ENCODE data around the gene TMEM108. TPM values are rescaled to one million over a fixed set of nuclear protein-coding genes. Genes with fewer than 3 reads are reported as not detected.

TMEM108 gene
- polyA plus RNA-seq, 1 experiment: 0.63 TPM

GRCh38 chr3:133197619-133198018, 159.4 kb downstream of the TMEM108 start:
- no peak for DNase-seq (ENCODE audit: low read depth, low spot score)
- Histone ChIP-seq H3K27ac (ENCODE audit: low read depth, low read length) (no peak overlapping the region), H3K4me3 (ENCODE audit: low read depth, low read length) (no peak overlapping the region), H3K9me3 (ENCODE audit: control insufficient read depth, insufficient read depth, low read length) (no peaks in the 10 kb centered on the region), H3K27me3 (ENCODE audit: control insufficient read depth, insufficient read depth, low read length) (no peaks in the 10 kb centered on the region)
- TF ChIP-seq CTCF (IDR thresholded peaks at IDR 0.05; ENCODE audit: low read depth, low read length): no peak
- CTCF ChIA-PET: no interaction called here
- POLR2A ChIA-PET: no interaction called here

- ChIA-PET POLR2A (no interaction called here), CTCF (interaction anchor here (0.5 kb wide), 1 partner anchor 215 kb away, joined by 3 read pairs; no protein-coding TSS in a partner anchor)
- no peak for DNase-seq (ENCODE audit: low read depth, low spot score)
- H3K27me3 ChIP-seq (ENCODE audit: control insufficient read depth, insufficient read depth, low read length): peaks cover 2% of the 10 kb centered on the region
- no peak for TF ChIP-seq CTCF (IDR thresholded peaks at IDR 0.05; ENCODE audit: low read depth, low read length)
- no peak overlapping the region for H3K27ac ChIP-seq (ENCODE audit: low read depth, low read length)
- no peak overlapping the region for H3K4me3 ChIP-seq (ENCODE audit: low read depth, low read length)
- no peaks in the 10 kb centered on the region for H3K9me3 ChIP-seq (ENCODE audit: control insufficient read depth, insufficient read depth, low read length)
Observed at GRCh38 chr3:133206921-133207320, 168.7 kb downstream of the TMEM108 start.

- Histone ChIP-seq H3K4me3 (ENCODE audit: low read depth, low read length) (no peak overlapping the region), H3K27me3 (ENCODE audit: control insufficient read depth, insufficient read depth, low read length) (peaks cover 2% of the 10 kb centered on the region), H3K9me3 (ENCODE audit: control insufficient read depth, insufficient read depth, low read length) (no peaks in the 10 kb centered on the region), H3K27ac (ENCODE audit: low read depth, low read length) (no peak overlapping the region)
- no peak for DNase-seq (ENCODE audit: low read depth, low spot score)
- no peak for TF ChIP-seq CTCF (IDR thresholded peaks at IDR 0.05; ENCODE audit: low read depth, low read length)
- ChIA-PET POLR2A (no interaction called here), CTCF (no interaction called here)
Observed at GRCh38 chr3:133208184-133208583, 170.0 kb downstream of the TMEM108 start.

- CTCF ChIA-PET: interaction anchor here (0.7 kb wide), 1 partner anchor 169 kb away, joined by 4 read pairs; no protein-coding TSS in a partner anchor
- peaks cover 2% of the 10 kb centered on the region for H3K27me3 ChIP-seq (ENCODE audit: control insufficient read depth, insufficient read depth, low read length)
- H3K27ac ChIP-seq (ENCODE audit: low read depth, low read length): no peak overlapping the region
- no peak for TF ChIP-seq CTCF (IDR thresholded peaks at IDR 0.05; ENCODE audit: low read depth, low read length)
- no peak overlapping the region for H3K4me3 ChIP-seq (ENCODE audit: low read depth, low read length)
- POLR2A ChIA-PET: no interaction called here
- peak; percentile 3 for DNase-seq (ENCODE audit: low read depth, low spot score)
- H3K9me3 ChIP-seq (ENCODE audit: control insufficient read depth, insufficient read depth, low read length): no peaks in the 10 kb centered on the region
Observed at GRCh38 chr3:133209871-133210550, 171.8 kb downstream of the TMEM108 start.

GRCh38 chr3:133210656-133211055, 172.5 kb downstream of the TMEM108 start:
- no peak for TF ChIP-seq CTCF (IDR thresholded peaks at IDR 0.05; ENCODE audit: low read depth, low read length)
- DNase-seq (ENCODE audit: low read depth, low spot score): no peak
- Histone ChIP-seq H3K4me3 (ENCODE audit: low read depth, low read length) (no peak overlapping the region), H3K9me3 (ENCODE audit: control insufficient read depth, insufficient read depth, low read length) (no peaks in the 10 kb centered on the region), H3K27ac (ENCODE audit: low read depth, low read length) (no peak overlapping the region), H3K27me3 (ENCODE audit: control insufficient read depth, insufficient read depth, low read length) (peaks cover 2% of the 10 kb centered on the region)
- CTCF ChIA-PET: interaction anchor here (0.7 kb wide), 1 partner anchor 169 kb away, joined by 4 read pairs; no protein-coding TSS in a partner anchor
- POLR2A ChIA-PET: no interaction called here
